KMS-11 (cell line): Measurements from ENCODE around the gene FYCO1.

Source experiments
- H2AFZ ChIP-seq: fragments of 200-600 bp; sonication (generic); 2 replicates; pipeline ENCODE4 v1.6.1; 2016; ENCODE audit warnings: antibody characterized with exemption, mixed run types, low read depth
- H3K27ac ChIP-seq: fragments of 200-600 bp; sonication (generic); 2 replicates; pipeline ENCODE4 v1.6.1; 2016; ENCODE audit warnings: mild to moderate bottlenecking, mixed run types
- H3K27me3 ChIP-seq: fragments of 200-600 bp; sonication (generic); 2 replicates; pipeline ENCODE4 v1.6.1; 2017; ENCODE audit warnings: mild to moderate bottlenecking, low read depth, mixed run types, moderate library complexity; ENCODE audit not compliant: insufficient read depth
- H3K36me3 ChIP-seq: fragments of 200-600 bp; sonication (generic); 2 replicates; pipeline ENCODE4 v1.6.1; 2017; ENCODE audit warnings: mild to moderate bottlenecking, mixed run types; ENCODE audit not compliant: insufficient read depth
- H3K4me1 ChIP-seq: fragments of 200-600 bp; sonication (generic); 2 replicates; pipeline ENCODE4 v1.6.1; 2016; ENCODE audit warnings: mild to moderate bottlenecking, low read depth, mixed run types; ENCODE audit not compliant: poor library complexity, severe bottlenecking
- H3K4me2 ChIP-seq: fragments of 200-600 bp; sonication (generic); 2 replicates; pipeline ENCODE4 v1.7.0; 2016; ENCODE audit warnings: mild to moderate bottlenecking, mixed run types
- H3K4me3 ChIP-seq: fragments of 200-600 bp; sonication (generic); IDR thresholded peaks from 2 replicates; pipeline ENCODE4 v1.6.1; 2017; ENCODE audit warnings: low read depth, low read length, mixed read lengths; ENCODE audit not compliant: insufficient read depth
- H3K79me2 ChIP-seq: fragments of 200-600 bp; sonication (generic); 2 replicates; pipeline ENCODE4 v1.6.1; 2016; ENCODE audit warnings: low read depth, mixed run types; ENCODE audit not compliant: insufficient read depth
- H3K9ac ChIP-seq: fragments of 200-600 bp; sonication (generic); 2 replicates; pipeline ENCODE4 v1.6.1; 2016; ENCODE audit warnings: mild to moderate bottlenecking, mixed run types
- H4K20me1 ChIP-seq: fragments of 200-600 bp; sonication (generic); 2 replicates; pipeline ENCODE4 v1.6.1; 2016; ENCODE audit warnings: mild to moderate bottlenecking, mixed run types; ENCODE audit not compliant: insufficient read depth
- TF ChIP-seq, protein P1 (sequence below): fragments of 200-600 bp; sonication (generic); conservative IDR thresholded peaks from 2 replicates; pipeline ENCODE4 v1.6.1; 2017; ENCODE audit warnings: low read depth, mild to moderate bottlenecking, antibody characterized with exemption, low read length, moderate library complexity, mixed read lengths

The FYCO1 gene

DNA sequence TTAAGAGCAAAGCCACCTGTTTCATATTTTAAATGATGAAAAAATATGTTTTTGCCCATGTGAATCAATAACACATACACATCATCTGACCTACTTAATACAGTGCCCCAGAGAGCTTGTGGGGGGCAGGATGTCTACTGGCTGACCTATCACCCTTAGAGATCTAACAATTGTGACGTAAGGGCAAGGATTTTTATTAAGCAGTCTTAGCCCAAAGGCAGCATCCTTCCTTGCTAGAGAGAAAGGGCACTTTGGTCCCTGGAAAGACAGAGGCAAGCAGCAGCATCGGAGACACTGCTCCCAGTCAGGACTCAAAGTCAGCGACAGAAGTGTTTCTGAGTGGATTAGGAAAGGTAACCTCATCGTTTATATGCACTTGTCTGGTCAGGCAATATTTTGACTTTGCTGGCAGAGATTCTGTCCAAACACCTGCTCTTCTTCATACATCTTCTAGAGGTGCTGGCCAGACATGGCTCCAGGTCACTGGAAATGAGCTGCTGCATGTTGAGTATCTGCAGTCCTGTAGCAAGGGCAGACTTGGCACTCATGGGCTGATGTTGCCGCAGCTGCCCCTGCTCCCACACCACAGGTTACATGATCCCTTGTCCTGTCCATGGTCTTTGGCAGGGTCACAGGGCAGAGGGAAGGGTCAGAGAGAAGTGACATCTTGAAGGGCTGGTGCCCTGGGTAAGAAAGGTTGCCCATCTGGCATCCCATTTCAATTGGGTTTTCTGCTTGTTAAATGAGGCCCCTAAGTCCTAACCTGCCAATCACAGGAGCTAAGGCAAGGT, 50.6 kb downstream of the FYCO1 start:
- no peak overlapping the region for H2AFZ ChIP-seq
- no peak overlapping the region for H3K27ac ChIP-seq
- H3K4me2 ChIP-seq, result no peak overlapping the region
- no peaks in the 10 kb centered on the region for H3K79me2 ChIP-seq
- no peak overlapping the region for H3K9ac ChIP-seq
- no peak overlapping the region for H3K4me3 ChIP-seq
- TF ChIP-seq, protein P1, sequence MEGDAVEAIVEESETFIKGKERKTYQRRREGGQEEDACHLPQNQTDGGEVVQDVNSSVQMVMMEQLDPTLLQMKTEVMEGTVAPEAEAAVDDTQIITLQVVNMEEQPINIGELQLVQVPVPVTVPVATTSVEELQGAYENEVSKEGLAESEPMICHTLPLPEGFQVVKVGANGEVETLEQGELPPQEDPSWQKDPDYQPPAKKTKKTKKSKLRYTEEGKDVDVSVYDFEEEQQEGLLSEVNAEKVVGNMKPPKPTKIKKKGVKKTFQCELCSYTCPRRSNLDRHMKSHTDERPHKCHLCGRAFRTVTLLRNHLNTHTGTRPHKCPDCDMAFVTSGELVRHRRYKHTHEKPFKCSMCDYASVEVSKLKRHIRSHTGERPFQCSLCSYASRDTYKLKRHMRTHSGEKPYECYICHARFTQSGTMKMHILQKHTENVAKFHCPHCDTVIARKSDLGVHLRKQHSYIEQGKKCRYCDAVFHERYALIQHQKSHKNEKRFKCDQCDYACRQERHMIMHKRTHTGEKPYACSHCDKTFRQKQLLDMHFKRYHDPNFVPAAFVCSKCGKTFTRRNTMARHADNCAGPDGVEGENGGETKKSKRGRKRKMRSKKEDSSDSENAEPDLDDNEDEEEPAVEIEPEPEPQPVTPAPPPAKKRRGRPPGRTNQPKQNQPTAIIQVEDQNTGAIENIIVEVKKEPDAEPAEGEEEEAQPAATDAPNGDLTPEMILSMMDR, result no peak
- H3K4me1 ChIP-seq, result peaks cover under 1% of the 10 kb centered on the region
- H3K36me3 ChIP-seq, result no peaks in the 10 kb centered on the region
- H4K20me1 ChIP-seq, result no peaks in the 10 kb centered on the region
- no peaks in the 10 kb centered on the region for H3K27me3 ChIP-seq

DNA sequence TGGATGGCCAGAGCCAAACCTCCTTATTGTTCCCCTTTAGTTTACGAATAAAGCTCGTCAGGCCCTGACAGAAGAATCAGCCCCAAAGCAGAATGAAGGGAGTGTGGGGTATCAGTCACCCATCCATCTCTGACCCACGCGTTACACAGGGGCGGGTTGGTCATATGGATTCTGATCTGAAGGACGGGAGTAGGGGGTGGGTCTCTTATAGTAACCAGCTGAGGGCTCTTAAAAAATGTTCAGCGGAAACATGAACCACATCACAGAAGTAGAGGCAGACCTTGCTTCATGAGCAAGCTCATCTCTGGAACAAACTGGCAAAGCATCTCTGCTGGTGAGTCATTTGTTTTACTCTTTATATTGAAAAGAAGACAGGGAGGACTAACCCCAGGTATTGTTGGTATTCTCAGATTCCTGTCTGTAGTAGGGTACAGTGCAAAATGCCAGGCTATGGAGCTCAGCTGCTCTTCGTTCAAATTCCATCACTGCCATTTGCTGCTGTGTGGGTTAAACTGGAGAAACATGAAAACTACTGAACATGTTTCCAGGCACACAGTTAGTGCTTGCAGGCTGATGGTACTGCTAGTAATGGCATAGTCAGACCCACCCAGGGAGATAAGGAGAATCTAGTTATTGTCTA, 52.3 kb downstream of the FYCO1 start, which contains the start of gene CXCR6:
CXCR6 (plus strand) TSS at position 258 of the 640 bp plus-strand sequence. CDS start 3,018 bp downstream, outside the sequence.
- Histone ChIP-seq H3K4me3 (no peak within 1 kb of the TSS), H3K4me1 (peaks cover 13% of the 10 kb centered on the region), H3K27me3 (no peaks in the 10 kb centered on the region), H3K79me2 (no peaks in the 10 kb centered on the region), H3K27ac (no peak within 1 kb of the TSS), H2AFZ (no peak within 1 kb of the TSS), H3K4me2 (no peak within 1 kb of the TSS), H3K36me3 (no peaks in the 10 kb centered on the region), H3K9ac (no peak within 1 kb of the TSS), H4K20me1 (no peaks in the 10 kb centered on the region)
- TF ChIP-seq, protein P1, result no peak

DNA sequence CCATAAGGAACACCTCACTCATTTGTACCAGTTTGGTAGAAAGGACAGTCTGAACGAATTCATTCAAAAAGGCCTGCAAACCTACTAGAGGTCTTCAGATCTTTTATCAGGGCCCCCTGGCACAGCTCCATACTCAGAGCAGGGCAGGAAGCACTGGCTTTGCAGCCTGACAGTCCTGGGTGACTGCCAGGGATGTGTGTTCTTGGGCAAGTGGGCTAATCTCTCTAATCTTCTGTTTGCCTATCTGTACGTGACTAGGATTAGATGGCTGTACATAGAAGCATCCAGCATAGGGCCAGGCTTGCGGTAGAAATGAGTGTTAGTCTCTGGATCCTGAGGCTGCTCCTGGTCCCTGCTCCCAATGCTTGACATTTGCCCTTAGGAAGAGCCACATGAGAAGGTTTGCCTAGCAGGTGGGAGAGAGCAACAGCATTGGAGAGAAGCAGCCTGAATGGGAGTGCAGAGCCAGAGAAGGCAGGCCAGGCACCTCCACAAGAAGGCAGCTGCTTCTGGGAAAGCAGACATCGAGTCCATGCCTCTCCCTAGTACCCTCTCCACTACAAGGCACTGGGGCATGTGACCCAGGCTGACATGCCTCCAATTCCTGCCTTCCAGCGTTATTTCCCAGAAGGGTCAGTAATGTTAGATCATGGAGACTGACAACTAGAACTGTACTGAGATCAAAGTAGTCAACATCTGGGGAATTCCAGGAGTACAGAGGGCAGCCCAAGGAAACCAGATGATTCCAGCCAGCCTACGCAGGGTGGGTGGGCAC, 53.4 kb downstream of the FYCO1 start:
- no peak overlapping the region for H2AFZ ChIP-seq
- H3K27me3 ChIP-seq, result no peaks in the 10 kb centered on the region
- H3K27ac ChIP-seq, result no peak overlapping the region
- H3K36me3 ChIP-seq, result no peaks in the 10 kb centered on the region
- H4K20me1 ChIP-seq, result no peaks in the 10 kb centered on the region
- H3K9ac ChIP-seq, result no peak overlapping the region
- no peaks in the 10 kb centered on the region for H3K79me2 ChIP-seq
- no peak overlapping the region for H3K4me2 ChIP-seq
- TF ChIP-seq, protein P1, result no peak
- H3K4me1 ChIP-seq, result peaks cover 13% of the 10 kb centered on the region
- H3K4me3 ChIP-seq, result no peak overlapping the region

DNA sequence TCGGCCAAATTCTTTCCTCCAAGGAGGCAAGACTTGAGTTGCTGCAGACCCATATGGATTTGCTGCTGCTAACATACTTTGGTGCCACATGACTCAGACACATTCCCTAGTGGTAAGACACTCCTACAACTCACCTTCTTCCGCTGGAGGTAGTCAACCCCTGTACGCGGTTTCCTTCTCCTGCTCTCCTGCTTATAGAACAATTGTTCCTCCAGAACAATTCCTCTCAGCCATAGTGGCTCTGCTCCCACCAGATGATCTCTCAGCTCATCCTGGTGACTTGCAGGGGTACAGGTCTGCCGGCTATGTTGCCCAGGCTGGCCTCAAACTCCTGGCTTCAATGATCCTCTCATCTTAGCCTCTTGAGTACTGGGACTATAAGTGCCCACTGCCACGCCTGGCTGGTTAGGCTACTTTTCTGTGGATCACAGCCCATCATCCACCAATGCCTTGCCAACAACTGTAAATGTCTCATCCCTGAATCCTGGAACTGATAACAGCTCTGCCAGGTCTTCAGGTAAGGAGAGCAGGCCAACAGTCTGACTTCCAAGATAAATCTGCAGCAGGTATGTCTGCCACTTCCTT, 54.8 kb downstream of the FYCO1 start:
- Histone ChIP-seq H3K79me2 (no peaks in the 10 kb centered on the region), H3K27ac (no peak overlapping the region)

More for the DNA sequence above, 54.8 kb downstream of the FYCO1 start:
- no peaks in the 10 kb centered on the region for H3K36me3 ChIP-seq
- H3K4me3 ChIP-seq, result no peak overlapping the region
- H3K4me1 ChIP-seq, result peaks cover 13% of the 10 kb centered on the region
- H3K9ac ChIP-seq, result no peak overlapping the region
- H3K27me3 ChIP-seq, result no peaks in the 10 kb centered on the region
- H2AFZ ChIP-seq, result no peak overlapping the region
- TF ChIP-seq, protein P1, result no peak
- no peaks in the 10 kb centered on the region for H4K20me1 ChIP-seq
- H3K4me2 ChIP-seq, result no peak overlapping the region
